ENCODE data around the gene NKX3-2.

The NKX3-2 gene

DNA sequence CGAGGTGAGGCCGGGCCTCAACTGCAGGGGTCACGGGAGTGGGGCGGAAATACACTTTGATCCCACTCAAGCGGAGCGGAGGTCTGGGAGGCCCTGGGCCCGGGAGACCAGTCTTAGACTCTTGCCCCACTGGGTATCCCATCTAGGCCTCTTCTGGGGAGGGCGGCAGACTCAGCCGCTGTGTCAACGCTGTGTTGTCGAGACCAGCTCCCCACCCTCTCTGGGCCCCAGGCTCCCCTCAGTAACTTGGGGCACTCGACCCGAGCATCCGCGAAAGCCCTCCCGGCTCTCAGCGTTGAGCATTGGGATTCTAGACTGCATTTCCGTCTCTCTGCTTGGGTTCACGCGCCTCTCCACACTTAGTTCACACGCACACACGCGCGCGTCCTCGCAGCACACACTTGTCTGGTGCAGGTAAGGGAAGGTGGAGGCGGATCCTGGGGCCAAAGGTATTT, 1.7 kb downstream of the NKX3-2 start:
- no peaks in the 10 kb centered on the region for H3K27me3 ChIP-seq (ENCODE audit: low read length)
- no peak for TF ChIP-seq EZH2phosphoT487 (conservative IDR thresholded peaks at IDR 0.05; ENCODE audit: low read length)
- H3K36me3 ChIP-seq (ENCODE audit: low read length) = no peaks in the 10 kb centered on the region
- no peak overlapping the region for H3K9ac ChIP-seq (ENCODE audit: low read length)
- H3K4me2 ChIP-seq (ENCODE audit: low read depth, low read length, poor library complexity, severe bottlenecking) = no peak overlapping the region
- no peak overlapping the region for H3K27ac ChIP-seq (ENCODE audit: low read depth, low read length)
- no peaks in the 10 kb centered on the region for H4K20me1 ChIP-seq (ENCODE audit: low read depth, low read length)
- H3K79me2 ChIP-seq (ENCODE audit: insufficient read depth, low read length) = no peaks in the 10 kb centered on the region
- H3K4me3 ChIP-seq (ENCODE audit: insufficient read depth, low read length, poor library complexity, severe bottlenecking) = no peak overlapping the region
- no peaks in the 10 kb centered on the region for H3K9me3 ChIP-seq (ENCODE audit: insufficient read depth, low read length)
- no peak overlapping the region for H2AFZ ChIP-seq (ENCODE audit: low read depth, low read length, severe bottlenecking)
- H3K9me2 ChIP-seq (replicated peaks; ENCODE audit: insufficient read depth, low read length) = no peaks in the 10 kb centered on the region
- no peaks in the 10 kb centered on the region for H3F3A ChIP-seq (ENCODE audit: insufficient read depth)

DNA sequence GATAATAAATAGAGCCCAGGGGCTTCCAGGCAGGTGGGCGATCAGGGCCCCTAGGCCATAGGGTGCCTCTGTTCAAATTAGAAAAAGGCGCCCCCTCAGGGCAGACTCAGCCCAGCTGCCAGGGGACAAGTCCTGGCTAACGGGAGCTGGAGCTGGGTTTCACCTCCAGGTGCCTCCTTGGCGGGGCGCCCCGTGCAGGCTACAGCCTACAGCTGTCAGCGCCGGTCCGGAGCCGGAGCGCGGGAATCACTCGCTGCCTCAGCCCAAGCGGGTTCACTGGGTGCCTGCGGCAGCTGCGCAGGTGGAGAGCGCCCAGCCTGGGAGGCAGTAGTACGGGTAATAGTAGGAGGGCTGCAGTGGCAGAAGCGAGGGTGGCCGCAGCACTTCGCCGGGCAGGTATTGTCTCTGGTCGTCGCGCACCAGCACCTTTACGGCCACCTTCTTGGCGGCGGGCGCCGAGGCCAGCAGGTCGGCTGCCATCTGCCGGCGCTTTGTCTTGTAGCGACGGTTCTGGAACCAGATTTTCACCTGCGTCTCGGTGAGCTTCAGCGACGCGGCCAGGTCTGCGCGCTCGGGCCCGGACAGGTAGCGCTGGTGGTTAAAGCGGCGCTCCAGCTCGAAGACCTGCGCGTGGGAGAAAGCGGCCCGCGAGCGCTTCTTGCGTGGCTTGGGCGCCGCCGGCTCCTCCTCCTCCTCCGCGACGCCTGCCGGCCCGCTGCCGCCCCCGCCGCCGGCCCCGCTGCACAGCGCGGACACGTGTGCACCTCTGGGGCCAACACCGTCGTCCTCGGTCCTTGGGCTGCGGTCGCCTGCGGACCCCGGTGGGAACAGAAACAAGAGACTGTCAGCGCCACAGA, 2.4 kb downstream of the NKX3-2 start:
- no peaks in the 10 kb centered on the region for H3K79me2 ChIP-seq (ENCODE audit: insufficient read depth, low read length)
- no peak overlapping the region for H3K4me3 ChIP-seq (ENCODE audit: insufficient read depth, low read length, poor library complexity, severe bottlenecking)
- H3K27me3 ChIP-seq (ENCODE audit: low read length) = no peaks in the 10 kb centered on the region

DNA sequence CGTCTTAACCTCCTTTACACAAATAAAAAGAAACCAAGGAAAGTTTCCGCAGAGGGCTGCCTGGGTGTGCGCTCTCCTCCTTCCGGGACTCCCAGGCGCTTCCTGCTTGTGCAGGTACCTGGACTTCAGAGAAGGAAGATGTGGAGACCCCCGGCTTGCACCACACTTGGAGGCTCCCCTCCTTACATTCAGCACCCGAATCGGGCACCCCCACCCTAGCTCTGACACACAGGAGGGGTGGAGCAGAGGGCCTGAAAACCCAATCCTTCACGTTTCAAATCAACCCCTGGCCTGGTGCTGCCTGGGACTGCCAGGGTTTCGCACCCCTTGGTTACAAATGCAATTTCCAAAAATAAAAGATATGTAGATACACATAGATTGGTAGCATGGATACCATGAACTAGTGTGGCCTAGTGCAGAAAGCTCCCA, 3.1 kb downstream of the NKX3-2 start:
- Histone ChIP-seq H3F3A (ENCODE audit: insufficient read depth) (no peaks in the 10 kb centered on the region), H3K4me3 (ENCODE audit: insufficient read depth, low read length, poor library complexity, severe bottlenecking) (no peak overlapping the region), H3K27me3 (ENCODE audit: low read length) (no peaks in the 10 kb centered on the region), H3K79me2 (ENCODE audit: insufficient read depth, low read length) (no peaks in the 10 kb centered on the region), H3K36me3 (ENCODE audit: low read length) (no peaks in the 10 kb centered on the region), H3K9me3 (ENCODE audit: insufficient read depth, low read length) (no peaks in the 10 kb centered on the region), H3K27ac (ENCODE audit: low read depth, low read length) (no peak overlapping the region), H2AFZ (ENCODE audit: low read depth, low read length, severe bottlenecking) (no peak overlapping the region), H3K9ac (ENCODE audit: low read length) (no peak overlapping the region), H3K4me2 (ENCODE audit: low read depth, low read length, poor library complexity, severe bottlenecking) (no peak overlapping the region), H4K20me1 (ENCODE audit: low read depth, low read length) (no peaks in the 10 kb centered on the region), H3K9me2 (replicated peaks; ENCODE audit: insufficient read depth, low read length) (no peaks in the 10 kb centered on the region)
- TF ChIP-seq, protein P1, sequence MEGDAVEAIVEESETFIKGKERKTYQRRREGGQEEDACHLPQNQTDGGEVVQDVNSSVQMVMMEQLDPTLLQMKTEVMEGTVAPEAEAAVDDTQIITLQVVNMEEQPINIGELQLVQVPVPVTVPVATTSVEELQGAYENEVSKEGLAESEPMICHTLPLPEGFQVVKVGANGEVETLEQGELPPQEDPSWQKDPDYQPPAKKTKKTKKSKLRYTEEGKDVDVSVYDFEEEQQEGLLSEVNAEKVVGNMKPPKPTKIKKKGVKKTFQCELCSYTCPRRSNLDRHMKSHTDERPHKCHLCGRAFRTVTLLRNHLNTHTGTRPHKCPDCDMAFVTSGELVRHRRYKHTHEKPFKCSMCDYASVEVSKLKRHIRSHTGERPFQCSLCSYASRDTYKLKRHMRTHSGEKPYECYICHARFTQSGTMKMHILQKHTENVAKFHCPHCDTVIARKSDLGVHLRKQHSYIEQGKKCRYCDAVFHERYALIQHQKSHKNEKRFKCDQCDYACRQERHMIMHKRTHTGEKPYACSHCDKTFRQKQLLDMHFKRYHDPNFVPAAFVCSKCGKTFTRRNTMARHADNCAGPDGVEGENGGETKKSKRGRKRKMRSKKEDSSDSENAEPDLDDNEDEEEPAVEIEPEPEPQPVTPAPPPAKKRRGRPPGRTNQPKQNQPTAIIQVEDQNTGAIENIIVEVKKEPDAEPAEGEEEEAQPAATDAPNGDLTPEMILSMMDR (IDR thresholded peaks at IDR 0.05; ENCODE audit: insufficient read depth, low read length, poor library complexity, severe bottlenecking) = no peak
- no peak for TF ChIP-seq EZH2phosphoT487 (conservative IDR thresholded peaks at IDR 0.05; ENCODE audit: low read length)

More for the DNA sequence above, 2.4 kb downstream of the NKX3-2 start:
- Histone ChIP-seq H3K9ac (ENCODE audit: low read length) (no peak overlapping the region), H2AFZ (ENCODE audit: low read depth, low read length, severe bottlenecking) (no peak overlapping the region), H3F3A (ENCODE audit: insufficient read depth) (no peaks in the 10 kb centered on the region), H3K36me3 (ENCODE audit: low read length) (no peaks in the 10 kb centered on the region), H3K27ac (ENCODE audit: low read depth, low read length) (no peak overlapping the region), H4K20me1 (ENCODE audit: low read depth, low read length) (no peaks in the 10 kb centered on the region), H3K4me2 (ENCODE audit: low read depth, low read length, poor library complexity, severe bottlenecking) (no peak overlapping the region), H3K9me2 (replicated peaks; ENCODE audit: insufficient read depth, low read length) (no peaks in the 10 kb centered on the region), H3K9me3 (ENCODE audit: insufficient read depth, low read length) (no peaks in the 10 kb centered on the region)
- TF ChIP-seq EZH2phosphoT487 (conservative IDR thresholded peaks at IDR 0.05; ENCODE audit: low read length) = no peak
- TF ChIP-seq, protein P1 (IDR thresholded peaks at IDR 0.05; ENCODE audit: insufficient read depth, low read length, poor library complexity, severe bottlenecking) = no peak

Data from SU-DHL-6 (cell line).